Nephron progenitor cell (in vitro differentiated cells): Measurements from ENCODE around the gene IZUMO4.
A peak's percentile ranks its signal among the peaks of the same experiment; 100 is the strongest.
"Not testable (repeated sequence)": the region's sequence is repeated elsewhere in the genome, so short reads cannot be mapped to it uniquely, and the experiment has no call there.

ENCODE experiments used
- DNase-seq: peaks from one replicate; pipeline ENCODE4 v3.0.0; 2021
- H3K27ac Mint-ChIP-seq: 2 replicates; pipeline ENCODE4 v1.8.0; 2021; ENCODE audit warnings: mild to moderate bottlenecking, moderate library complexity, mixed read lengths
- H3K27me3 Mint-ChIP-seq: 2 replicates; pipeline ENCODE4 v1.8.0; 2021; ENCODE audit warnings: mild to moderate bottlenecking, low read depth, mixed read lengths; ENCODE audit not compliant: poor library complexity
- H3K36me3 Mint-ChIP-seq: 2 replicates; pipeline ENCODE4 v1.8.0; 2021; ENCODE audit warnings: low read depth, mixed read lengths
- H3K4me1 Mint-ChIP-seq: 2 replicates; pipeline ENCODE4 v1.8.0; 2021; ENCODE audit warnings: mixed read lengths
- H3K4me3 Mint-ChIP-seq: 2 replicates; pipeline ENCODE4 v1.8.0; 2021; ENCODE audit warnings: mild to moderate bottlenecking, moderate library complexity, mixed read lengths
- H3K9me3 Mint-ChIP-seq: 2 replicates; pipeline ENCODE4 v1.8.0; 2021; ENCODE audit warnings: mild to moderate bottlenecking, moderate library complexity, mixed read lengths
- CTCF ChIP-seq: fragments of 200-600 bp; sonication (generic); IDR thresholded peaks from 2 replicates; pipeline ENCODE4 v1.5.0; 2021; ENCODE audit warnings: antibody characterized with exemption

IZUMO4 gene

GRCh38 chr19:2079865-2080301, 16.8 kb upstream of the IZUMO4 start:
- no peak for TF ChIP-seq CTCF
- no peaks in the 10 kb centered on the region for H3K27me3 Mint-ChIP-seq
- H3K9me3 Mint-ChIP-seq, result no peaks in the 10 kb centered on the region
- H3K36me3 Mint-ChIP-seq, result peaks cover 37% of the 10 kb centered on the region
- H3K4me3 Mint-ChIP-seq, result no peak overlapping the region
- H3K4me1 Mint-ChIP-seq, result peaks cover 2% of the 10 kb centered on the region
- H3K27ac Mint-ChIP-seq, result peak overlapping the region; percentile 68
- DNase-seq, result no peak

GRCh38 chr19:2080336-2080988, 16.3 kb upstream of the IZUMO4 start:
- TF ChIP-seq CTCF, result no peak
- H3K27ac Mint-ChIP-seq, result peak overlapping the region; percentile 68
- H3K4me3 Mint-ChIP-seq, result no peak overlapping the region

GRCh38 chr19:2081873-2082810, 14.6 kb upstream of the IZUMO4 start:
- no peak for TF ChIP-seq CTCF
- Mint-ChIP-seq H3K27me3 (no peaks in the 10 kb centered on the region), H3K36me3 (peaks cover 26% of the 10 kb centered on the region), H3K4me3 (no peak overlapping the region), H3K9me3 (no peaks in the 10 kb centered on the region), H3K27ac (peak overlapping the region; percentile 69), H3K4me1 (peaks cover 17% of the 10 kb centered on the region)
- no peak for DNase-seq

More at GRCh38 chr19:2080336-2080988, 16.3 kb upstream of the IZUMO4 start:
- Mint-ChIP-seq H3K27me3 (no peaks in the 10 kb centered on the region), H3K9me3 (no peaks in the 10 kb centered on the region), H3K4me1 (peaks cover 8% of the 10 kb centered on the region), H3K36me3 (peaks cover 40% of the 10 kb centered on the region)
- DNase-seq, result no peak

- Mint-ChIP-seq H3K36me3 (peaks cover 15% of the 10 kb centered on the region), H3K9me3 (no peaks in the 10 kb centered on the region), H3K27me3 (no peaks in the 10 kb centered on the region), H3K4me1 (peaks cover 22% of the 10 kb centered on the region), H3K27ac (peak overlapping the region; percentile 71), H3K4me3 (no peak overlapping the region)
- TF ChIP-seq CTCF, result no peak
- no peak for DNase-seq
Observed at GRCh38 chr19:2083174-2083854, 13.4 kb upstream of the IZUMO4 start.

- peaks cover 36% of the 10 kb centered on the region for H3K4me1 Mint-ChIP-seq
- peaks cover 12% of the 10 kb centered on the region for H3K36me3 Mint-ChIP-seq
- TF ChIP-seq CTCF, result no peak
- no peaks in the 10 kb centered on the region for H3K27me3 Mint-ChIP-seq
- H3K27ac Mint-ChIP-seq, result peak overlapping the region; percentile 98
- no peak overlapping the region for H3K4me3 Mint-ChIP-seq
- no peak for DNase-seq
- H3K9me3 Mint-ChIP-seq, result no peaks in the 10 kb centered on the region
Observed at GRCh38 chr19:2084993-2085720, 11.6 kb upstream of the IZUMO4 start.

- Mint-ChIP-seq H3K27ac (peak overlapping the region; percentile 39), H3K4me1 (peaks cover 47% of the 10 kb centered on the region)
- not testable (repeated sequence) for H3K27me3 Mint-ChIP-seq, DNase-seq, H3K9me3 Mint-ChIP-seq, H3K36me3 Mint-ChIP-seq, H3K4me3 Mint-ChIP-seq
Observed at GRCh38 chr19:2086695-2087620, 9.8 kb upstream of the IZUMO4 start.
